Endodermal cell (in vitro differentiated cells): Measurements from ENCODE around the gene SLC26A2. TPM values are rescaled to one million over a fixed set of nuclear protein-coding genes. Genes with fewer than 3 reads are reported as not detected.

ENCODE experiments used
- DNase-seq: peaks from one replicate; pipeline ENCODE4 v3.0.0-alpha.2; 2017
- H3K27ac ChIP-seq: 2 replicates; pipeline ENCODE4 v1.5.1; 2013; ENCODE audit warnings: mild to moderate bottlenecking, low read depth, low read length, moderate library complexity
- H3K27me3 ChIP-seq: 2 replicates; pipeline ENCODE4 v1.6.1; 2013; ENCODE audit warnings: mild to moderate bottlenecking, low read length, moderate library complexity; ENCODE audit not compliant: insufficient read depth, control insufficient read depth, poor library complexity, severe bottlenecking
- H3K36me3 ChIP-seq: 2 replicates; pipeline ENCODE4 v1.7.0; 2013; ENCODE audit warnings: mild to moderate bottlenecking, low read length, moderate library complexity; ENCODE audit not compliant: control insufficient read depth, insufficient read depth
- H3K4me1 ChIP-seq: one replicate; pipeline ENCODE4 v1.7.0; 2013; ENCODE audit warnings: low read length; ENCODE audit not compliant: control insufficient read depth, insufficient read depth
- H3K4me3 ChIP-seq: 2 replicates; pipeline ENCODE4 v1.5.1; 2013; ENCODE audit warnings: mild to moderate bottlenecking, low read length, moderate library complexity
- H3K9ac ChIP-seq: 2 replicates; pipeline ENCODE4 v1.6.1; 2013; ENCODE audit warnings: mild to moderate bottlenecking, low read length, moderate library complexity; ENCODE audit not compliant: poor library complexity, severe bottlenecking; ENCODE audit errors: extremely low read depth
- H3K9me3 ChIP-seq: 2 replicates; pipeline ENCODE4 v1.6.1; 2013; ENCODE audit warnings: mild to moderate bottlenecking, low read length, moderate library complexity; ENCODE audit not compliant: control insufficient read depth
- H3K27ac Mint-ChIP-seq: 2 replicates; pipeline ENCODE4 v1.8.0; 2020; ENCODE audit warnings: mixed read lengths
- H3K27me3 Mint-ChIP-seq: 2 replicates; pipeline ENCODE4 v1.8.0; 2021; ENCODE audit warnings: mild to moderate bottlenecking, mixed read lengths; ENCODE audit not compliant: insufficient read depth
- H3K36me3 Mint-ChIP-seq: 2 replicates; pipeline ENCODE4 v1.8.0; 2020; ENCODE audit warnings: low read depth, mixed read lengths
- H3K4me1 Mint-ChIP-seq: 2 replicates; pipeline ENCODE4 v1.8.0; 2020; ENCODE audit warnings: mixed read lengths
- H3K4me3 Mint-ChIP-seq: 2 replicates; pipeline ENCODE4 v1.8.0; 2020; ENCODE audit warnings: mild to moderate bottlenecking, moderate library complexity, mixed read lengths
- H3K9me3 Mint-ChIP-seq: 2 replicates; pipeline ENCODE4 v1.8.0; 2020; ENCODE audit warnings: mild to moderate bottlenecking, mixed read lengths
- WGBS, 2 experiments: methylation state at CpG; one replicate each; pipeline versions ENCODE4 v1.1.5 to v1.1.7; 2013; ENCODE audit warnings: missing lambda C conversion rate in 2 of 2, mixed read lengths in 1 of 2; ENCODE audit not compliant: insufficient coverage in 1 of 2, insufficient read length in 1 of 2; 5-methylcytosine and 5-hydroxymethylcytosine counted together
- total RNA-seq, 2 donors: library from RNA; stranded (reverse); fragmentation: NEBNext Ultra II Directional in 1 of 2; extraction: Animal tissue kit (Norgen Biotek cat#: 25700) in 1 of 2; gene quantifications; 2 replicates in 1 of 2; 3 replicates in 1 of 2; pipeline ENCODE4 v1.2.1, GENCODE V29; 2021
- TF ChIP-seq, protein P1 (sequence below): fragments of 200-600 bp; sonication (generic); conservative IDR thresholded peaks from 2 replicates; pipeline ENCODE4 v1.5.0; 2021; ENCODE audit warnings: antibody characterized with exemption, mild to moderate bottlenecking

SLC26A2 gene
- total RNA-seq, 2 donors from 2014 or later = 22.3 to 23.9 TPM

GRCh38 chr5:150033334-150033733, 72.8 kb downstream of the SLC26A2 start:
- Mint-ChIP-seq H3K36me3 (peaks cover 67% of the 10 kb centered on the region), H3K27ac (no peak overlapping the region), H3K4me3 (no peak overlapping the region), H3K4me1 (no peaks in the 10 kb centered on the region), H3K9me3 (no peaks in the 10 kb centered on the region), H3K27me3 (no peaks in the 10 kb centered on the region)
- no peaks in the 10 kb centered on the region for H3K4me1 ChIP-seq
- no peak overlapping the region for H3K9ac ChIP-seq
- TF ChIP-seq, protein P1, sequence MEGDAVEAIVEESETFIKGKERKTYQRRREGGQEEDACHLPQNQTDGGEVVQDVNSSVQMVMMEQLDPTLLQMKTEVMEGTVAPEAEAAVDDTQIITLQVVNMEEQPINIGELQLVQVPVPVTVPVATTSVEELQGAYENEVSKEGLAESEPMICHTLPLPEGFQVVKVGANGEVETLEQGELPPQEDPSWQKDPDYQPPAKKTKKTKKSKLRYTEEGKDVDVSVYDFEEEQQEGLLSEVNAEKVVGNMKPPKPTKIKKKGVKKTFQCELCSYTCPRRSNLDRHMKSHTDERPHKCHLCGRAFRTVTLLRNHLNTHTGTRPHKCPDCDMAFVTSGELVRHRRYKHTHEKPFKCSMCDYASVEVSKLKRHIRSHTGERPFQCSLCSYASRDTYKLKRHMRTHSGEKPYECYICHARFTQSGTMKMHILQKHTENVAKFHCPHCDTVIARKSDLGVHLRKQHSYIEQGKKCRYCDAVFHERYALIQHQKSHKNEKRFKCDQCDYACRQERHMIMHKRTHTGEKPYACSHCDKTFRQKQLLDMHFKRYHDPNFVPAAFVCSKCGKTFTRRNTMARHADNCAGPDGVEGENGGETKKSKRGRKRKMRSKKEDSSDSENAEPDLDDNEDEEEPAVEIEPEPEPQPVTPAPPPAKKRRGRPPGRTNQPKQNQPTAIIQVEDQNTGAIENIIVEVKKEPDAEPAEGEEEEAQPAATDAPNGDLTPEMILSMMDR = no peak
- 93 to 100% methylated on average over 4 of the region's 4 CpGs for WGBS, 2 experiments
- DNase-seq = no peak
- no peak overlapping the region for H3K27ac ChIP-seq
- no peaks in the 10 kb centered on the region for H3K27me3 ChIP-seq
- no peaks in the 10 kb centered on the region for H3K9me3 ChIP-seq
- peaks cover 92% of the 10 kb centered on the region for H3K36me3 ChIP-seq
- no peak overlapping the region for H3K4me3 ChIP-seq

- Histone ChIP-seq H3K9me3 (no peaks in the 10 kb centered on the region), H3K4me1 (no peaks in the 10 kb centered on the region), H3K4me3 (no peak overlapping the region), H3K36me3 (peaks cover 93% of the 10 kb centered on the region), H3K27ac (no peak overlapping the region), H3K9ac (no peak overlapping the region), H3K27me3 (no peaks in the 10 kb centered on the region)
- 94 to 100% methylated on average over 4 of the region's 4 CpGs for WGBS, 2 experiments
- Mint-ChIP-seq H3K27ac (no peak overlapping the region), H3K9me3 (no peaks in the 10 kb centered on the region), H3K4me1 (no peaks in the 10 kb centered on the region), H3K36me3 (peaks cover 61% of the 10 kb centered on the region), H3K27me3 (no peaks in the 10 kb centered on the region), H3K4me3 (no peak overlapping the region)
- TF ChIP-seq, protein P1 = no peak
- no peak for DNase-seq
These were observed 74.1 kb downstream of the SLC26A2 start for GRCh38 chr5:150034662-150035061.

DNA sequence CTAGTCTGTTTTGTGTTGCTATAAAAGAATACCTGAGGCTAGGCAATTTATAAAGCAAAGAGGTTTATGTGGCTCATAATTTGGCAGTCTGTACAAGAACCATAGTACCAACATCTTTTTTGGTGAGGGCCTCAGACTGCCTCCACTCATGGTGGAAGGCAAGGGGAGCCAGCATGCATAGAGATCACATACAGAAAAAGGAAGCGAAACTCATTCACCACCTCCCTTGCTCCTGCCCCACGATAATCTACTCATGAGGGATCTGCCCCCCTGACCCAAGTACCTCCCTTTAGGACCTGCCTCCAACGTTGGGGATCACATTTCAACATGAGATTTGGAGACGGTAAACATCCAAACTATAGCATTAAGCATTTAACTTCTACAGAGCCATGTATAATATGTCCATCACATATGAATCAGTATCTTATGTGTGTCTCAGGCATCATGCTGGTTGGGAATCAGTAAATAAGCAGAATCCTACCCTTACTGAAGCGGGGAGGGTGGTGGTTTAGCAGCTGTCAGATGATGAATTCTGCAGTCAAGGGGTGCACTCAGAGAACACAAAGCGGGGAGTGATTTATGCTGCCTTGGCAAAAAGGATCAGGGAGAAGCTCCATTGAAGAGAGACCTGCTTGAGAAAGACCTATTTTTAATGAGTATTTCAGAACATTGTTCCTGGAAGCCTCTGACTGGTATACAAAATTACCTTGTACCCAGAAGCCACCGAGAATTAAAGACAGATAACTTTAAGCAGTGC, 74.8 kb downstream of the SLC26A2 start:
- H3K27me3 Mint-ChIP-seq = no peaks in the 10 kb centered on the region
- Histone ChIP-seq H3K9ac (no peak overlapping the region), H3K27me3 (no peaks in the 10 kb centered on the region), H3K36me3 (peaks cover 94% of the 10 kb centered on the region), H3K4me3 (no peak overlapping the region), H3K27ac (no peak overlapping the region), H3K4me1 (no peaks in the 10 kb centered on the region), H3K9me3 (no peaks in the 10 kb centered on the region)
- peaks cover 63% of the 10 kb centered on the region for H3K36me3 Mint-ChIP-seq
- no peaks in the 10 kb centered on the region for H3K4me1 Mint-ChIP-seq
- TF ChIP-seq, protein P1 = no peak
- no peaks in the 10 kb centered on the region for H3K9me3 Mint-ChIP-seq
- no peak overlapping the region for H3K27ac Mint-ChIP-seq
- H3K4me3 Mint-ChIP-seq = no peak overlapping the region
- DNase-seq = no peak
- 92 to 95% methylated on average over 4 to 7 of the region's 7 CpGs for WGBS, 2 experiments
